K562 (cell line): ENCODE measurements around the gene POT1.

Experiments used
- CTCF ChIP-seq, 3 experiments: IDR thresholded peaks in 2 of 3; conservative IDR thresholded peaks in 1 of 3; 2 replicates each; pipeline ENCODE4 v1.5.1; 2011 to 2012; ENCODE audit warnings: low read length in 3 of 3, mild to moderate bottlenecking in 3 of 3, control low read depth in 2 of 3, improper control_type of control experiment in 1 of 3, inconsistent platforms in 1 of 3, low read depth in 1 of 3, mixed read lengths in 1 of 3, moderate library complexity in 1 of 3; ENCODE audit not compliant: insufficient read depth in 2 of 3
- MTA1 ChIP-seq: fragments of 450-650 bp; IDR thresholded peaks from 2 replicates; pipeline ENCODE4 v1.6.1; 2017; ENCODE audit warnings: borderline replicate concordance
- MTA2 ChIP-seq: fragments of 450-650 bp; IDR thresholded peaks from 2 replicates; pipeline ENCODE4 v1.6.1; 2016; ENCODE audit warnings: low read depth
- SMAD3 ChIP-seq: fragments of 450-650 bp; formaldehyde crosslinking; conservative IDR thresholded peaks from 2 replicates; pipeline ENCODE4 v1.4.0; 2020; ENCODE audit warnings: mild to moderate bottlenecking
- TAL1 ChIP-seq: fragments of 450-650 bp; IDR thresholded peaks from 2 replicates; pipeline ENCODE4 v1.6.1; 2016; ENCODE audit warnings: mild to moderate bottlenecking
- ZNF76 ChIP-seq: fragments of 250-450 bp; sonication (Bioruptor Pico); IDR thresholded peaks from 2 replicates; pipeline ENCODE4 v1.4.0; 2020; ENCODE audit warnings: mild to moderate bottlenecking, moderate library complexity, borderline replicate concordance

DNA sequence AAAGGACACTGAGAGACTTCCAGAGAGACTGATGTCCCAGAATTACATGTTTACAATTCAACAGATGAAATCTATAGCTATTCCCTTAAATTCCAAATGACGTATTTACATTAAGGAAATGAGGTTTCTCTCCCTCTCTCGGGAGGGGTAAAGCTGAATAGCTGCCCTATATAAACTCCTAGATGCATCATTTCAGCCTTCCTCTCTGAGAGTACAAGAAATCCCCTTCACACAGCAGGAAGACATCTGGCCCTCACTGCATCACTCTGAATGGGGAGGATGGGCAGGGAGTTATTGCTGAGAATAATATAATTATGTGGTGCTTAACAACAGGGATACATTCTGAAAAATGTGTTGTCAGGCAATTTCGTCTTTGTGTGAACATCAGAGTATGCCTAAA, 11.0 kb downstream of the POT1 start:
- TF ChIP-seq TAL1 (no peak), ZNF76 (CRISPR knock-in tag) (no peak), CTCF (IDR thresholded peaks at IDR 0.05 in 2 of 3, conservative IDR thresholded peaks at IDR 0.05 in 1 of 3; ENCODE audit: insufficient read depth in 2 of 3, low read depth in 1 of 3, low read length in 3 of 3) (no peak), MTA2 (no peak), MTA1 (no peak), SMAD3 (CRISPR knock-in tag) (no peak)
